NCI-H524 treated with DMSO at 0.1 percent for 48 hours (cell line): ENCODE measurements around the gene MRPL43.

Source experiments
- DNase-seq: peaks from one replicate; lab custom pipeline; 2025; lab: John Stamatoyannopoulos, UW

MRPL43 gene

DNA sequence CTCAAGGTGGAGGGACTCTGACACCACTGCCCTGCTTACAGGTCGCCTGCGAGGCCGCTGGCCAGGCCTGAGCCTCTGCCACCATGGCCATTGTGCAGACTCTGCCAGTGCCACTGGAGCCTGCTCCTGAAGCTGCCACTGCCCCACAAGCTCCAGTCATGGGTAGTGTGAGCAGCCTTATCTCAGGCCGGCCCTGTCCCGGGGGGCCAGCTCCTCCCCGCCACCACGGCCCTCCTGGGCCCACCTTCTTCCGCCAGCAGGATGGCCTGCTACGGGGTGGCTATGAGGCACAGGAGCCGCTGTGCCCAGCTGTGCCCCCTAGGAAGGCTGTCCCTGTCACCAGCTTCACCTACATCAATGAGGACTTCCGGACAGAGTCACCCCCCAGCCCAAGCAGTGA, 15.2 kb upstream of the MRPL43 start:
- DNase-seq = no peak

DNA sequence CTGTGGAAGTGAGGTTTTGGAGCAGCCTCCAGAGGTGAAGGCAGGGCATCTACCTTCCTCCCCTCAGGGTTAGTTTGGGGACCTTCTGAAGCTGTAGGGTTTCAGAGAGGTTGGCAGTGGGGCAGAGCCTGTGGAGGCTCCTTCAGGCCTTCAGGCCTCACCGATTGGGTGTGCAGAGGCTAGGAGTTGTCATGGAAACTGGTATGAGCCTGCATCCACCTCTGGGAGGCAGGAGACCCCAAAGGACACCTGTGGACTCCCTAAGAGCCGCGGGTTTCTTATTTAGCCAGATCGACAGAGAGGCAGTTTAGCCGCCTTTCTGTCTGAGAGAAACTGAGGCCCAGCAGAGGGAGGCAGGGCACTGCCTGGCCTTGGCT, 14.3 kb upstream of the MRPL43 start:
- no peak for DNase-seq

GRCh38 chr10:101000915-101001658, 13.8 kb upstream of the MRPL43 start:
- DNase-seq = no peak

DNA sequence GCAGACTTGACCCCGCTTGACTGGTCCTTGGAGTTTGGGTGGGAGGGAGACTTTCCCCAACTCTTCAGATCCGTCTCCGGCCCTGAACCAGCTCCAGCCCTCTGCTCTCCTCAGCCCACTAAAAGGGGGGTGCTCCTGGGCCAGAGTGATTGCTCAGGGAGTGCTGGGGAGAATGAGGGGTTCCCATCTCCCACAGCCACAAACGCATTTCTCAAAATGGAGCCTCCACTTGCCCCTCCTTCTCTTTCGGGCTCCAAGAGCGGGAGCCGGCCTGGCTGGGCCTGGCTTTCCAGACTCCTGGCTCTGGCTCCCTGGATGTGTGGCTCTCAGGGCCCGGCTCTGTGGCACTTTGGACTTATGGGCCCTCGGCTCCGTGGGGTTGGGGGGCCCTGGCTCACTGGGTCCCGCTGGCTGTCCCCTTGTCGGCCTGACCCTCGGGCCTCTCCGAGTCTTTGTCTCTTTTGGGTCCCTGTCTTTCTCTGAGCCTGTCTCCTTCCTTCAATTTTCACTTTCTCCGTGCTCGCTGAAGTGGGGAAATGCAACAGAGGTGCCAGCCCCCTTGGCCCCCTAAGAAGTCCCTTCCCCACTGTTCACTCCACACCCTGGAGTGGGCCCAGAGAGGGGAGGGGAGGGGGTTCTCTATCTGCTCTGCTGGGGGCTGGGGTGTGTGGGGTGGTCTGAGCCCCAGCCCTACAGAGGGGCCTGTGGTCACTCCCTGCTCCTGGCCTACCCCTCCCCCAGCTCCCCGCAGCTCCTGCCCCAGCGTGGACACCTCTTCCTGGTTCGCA, 13.0 kb upstream of the MRPL43 start:
- no peak for DNase-seq

DNA sequence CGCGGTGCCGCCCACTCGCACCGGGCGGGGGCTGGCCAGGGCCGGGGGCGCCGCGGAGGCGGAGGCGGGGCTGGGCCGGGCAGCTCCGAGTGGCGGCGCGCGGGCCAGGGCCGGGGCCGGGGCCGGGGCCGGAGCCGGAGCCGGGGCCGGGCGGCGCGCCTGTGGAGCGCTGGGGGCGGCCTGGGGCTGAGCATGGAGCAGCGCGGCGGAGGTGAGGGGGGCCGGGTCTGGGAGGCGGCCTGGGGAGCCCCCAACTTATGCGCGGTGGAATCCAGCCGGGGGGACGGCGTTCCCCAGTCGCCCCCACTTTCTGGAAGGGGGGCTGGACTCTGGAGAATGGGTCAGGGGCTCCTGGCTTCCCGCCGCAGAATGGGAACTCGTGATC, 12.4 kb upstream of the MRPL43 start, which contains the start of gene LZTS2:
TSS of gene LZTS2 (plus strand) at position 67 of the 385 bp plus-strand sequence. CDS start 2,731 bp downstream, outside the sequence.
- no peak for DNase-seq

DNA sequence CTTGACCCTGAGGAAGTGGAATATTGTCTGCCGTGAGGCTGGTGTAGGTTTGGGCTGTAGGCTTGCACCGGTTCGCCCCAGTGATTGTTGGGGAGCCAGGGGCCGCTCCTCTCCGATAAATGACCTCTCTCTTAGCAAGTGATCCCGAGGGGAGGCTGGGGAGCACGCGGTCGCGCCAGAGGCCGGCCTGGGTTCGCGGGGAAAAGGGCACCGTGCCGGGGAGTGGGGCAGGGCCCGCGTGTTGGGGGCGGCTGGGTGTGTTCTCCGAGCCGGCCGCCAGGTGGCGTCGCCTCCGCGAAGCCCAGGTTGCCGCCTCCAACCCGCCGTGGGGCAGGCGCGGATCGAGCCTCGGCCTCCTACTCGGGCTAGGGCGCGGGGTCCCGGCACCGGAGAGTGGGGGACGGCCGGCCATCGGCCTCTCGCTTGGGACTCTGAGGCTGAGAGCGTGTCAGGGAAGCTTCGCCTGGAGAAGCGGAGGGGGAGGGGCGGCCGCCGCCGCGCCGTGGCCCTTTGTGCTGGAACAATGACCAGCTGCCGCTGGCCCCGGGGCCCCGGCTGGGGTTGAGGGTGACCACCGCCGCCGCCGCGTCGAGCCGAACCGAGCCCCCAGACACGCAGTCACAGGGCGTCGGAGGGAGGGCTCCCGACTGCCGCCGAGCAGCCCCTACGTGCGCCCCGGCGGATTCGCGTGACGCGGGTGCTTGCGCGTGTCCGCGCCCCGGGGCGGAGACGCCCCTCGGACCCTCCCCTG, 11.9 kb upstream of the MRPL43 start:
- no peak for DNase-seq

DNA sequence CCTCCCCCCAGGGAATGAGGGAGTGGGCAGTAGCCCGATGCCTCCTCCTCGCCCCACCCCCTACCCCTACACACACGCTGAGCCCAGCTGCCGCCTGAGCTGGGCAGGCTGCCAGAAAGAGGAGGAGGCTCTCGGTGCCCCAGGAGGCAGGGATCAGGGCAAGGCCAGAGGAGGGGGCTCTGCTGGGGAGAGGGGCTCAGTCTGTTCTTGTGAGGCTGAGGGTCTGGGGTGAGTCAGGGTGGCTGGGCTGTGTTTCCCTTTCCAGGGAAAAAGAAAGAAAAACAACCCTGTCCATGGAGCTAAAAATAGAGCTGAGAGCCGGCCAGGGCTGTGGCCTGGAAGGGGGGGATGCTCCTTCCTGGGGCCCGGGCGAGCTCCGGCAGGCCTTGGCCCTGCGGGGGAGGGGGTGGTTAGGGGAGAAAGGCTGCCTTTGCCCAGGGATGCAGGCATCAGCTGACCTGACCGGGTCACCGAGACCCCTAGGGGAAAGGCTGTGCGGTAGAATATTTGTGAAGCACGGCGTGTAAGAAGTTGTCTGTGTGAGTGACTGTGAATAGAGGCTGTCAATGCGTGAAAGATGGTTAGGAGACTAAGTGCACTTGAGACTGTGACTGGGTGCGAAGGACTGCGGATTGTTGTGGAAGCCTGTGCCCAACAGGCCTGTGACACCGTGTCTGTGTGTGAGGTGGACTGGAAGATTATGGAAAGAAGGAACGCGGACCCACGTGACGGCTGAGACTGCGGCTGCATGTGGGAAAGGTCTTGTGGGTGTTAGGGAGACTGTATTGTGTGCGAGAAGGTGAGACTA, 11.1 kb upstream of the MRPL43 start:
- DNase-seq = no peak

- no peak for DNase-seq
Observed at GRCh38 chr10:100997360-100998182, 10.3 kb upstream of the MRPL43 start.

GRCh38 chr10:100996678-100997359, 9.5 kb upstream of the MRPL43 start:
- DNase-seq = no peak

- no peak for DNase-seq
Observed at GRCh38 chr10:100995181-100995580, 7.9 kb upstream of the MRPL43 start.

DNA sequence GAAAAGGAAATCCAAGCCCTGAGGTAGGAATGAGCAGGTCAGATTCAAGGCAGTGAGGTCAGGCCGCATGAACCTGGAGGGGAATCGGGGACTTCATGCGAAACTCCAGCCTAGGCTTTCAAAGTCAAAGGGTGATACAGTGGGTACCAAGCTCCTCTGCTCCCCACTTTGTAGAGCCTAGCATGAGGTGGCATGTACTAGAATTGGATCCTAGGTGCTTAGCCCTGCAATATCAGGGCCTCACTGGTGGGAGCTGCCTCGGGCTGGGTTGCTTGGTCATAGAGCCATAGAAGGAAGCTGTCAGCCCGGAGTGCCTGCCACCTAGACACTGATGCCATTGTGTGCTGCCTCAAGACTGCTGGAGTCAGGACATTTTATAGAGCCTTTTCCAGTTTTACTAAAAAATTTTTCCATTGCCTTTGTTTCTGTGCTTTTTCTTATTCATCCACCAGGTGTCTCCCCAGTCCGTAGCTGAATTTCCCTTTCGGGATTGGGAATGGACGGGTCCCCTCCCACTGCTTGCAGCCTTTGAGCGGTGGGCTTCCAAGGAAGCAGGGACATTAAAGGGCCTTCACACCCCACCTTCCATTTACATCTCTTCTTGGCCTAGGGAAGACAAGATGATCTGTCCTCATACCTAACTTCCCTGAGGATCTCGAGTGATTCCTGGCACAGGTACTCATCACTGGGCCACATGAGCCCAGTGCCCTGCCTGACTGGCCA, 6.8 kb upstream of the MRPL43 start:
- DNase-seq = no peak

- no peak for DNase-seq
Observed at GRCh38 chr10:100989088-100989487, 1.8 kb upstream of the MRPL43 start.

GRCh38 chr10:100988166-100988565, 869 bp upstream of the MRPL43 start:
- DNase-seq = no peak

DNA sequence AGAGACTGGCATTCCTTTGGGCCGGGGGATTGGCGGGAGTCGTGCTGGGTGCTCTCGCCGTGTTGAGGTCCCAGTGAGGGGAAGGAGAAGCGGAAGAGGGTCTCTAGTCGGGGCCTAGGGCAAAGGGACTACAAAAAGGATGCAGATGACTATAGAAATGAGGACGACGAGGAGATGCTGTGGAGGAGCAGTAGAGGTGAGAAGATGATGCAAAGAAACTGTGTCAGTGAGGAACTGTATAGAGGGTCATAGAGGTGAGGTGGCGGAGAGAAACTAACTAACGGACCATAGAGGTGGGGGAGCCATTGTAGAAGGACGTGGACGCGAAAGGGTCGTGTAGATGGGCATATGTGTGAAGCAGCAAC, 370 bp upstream of the MRPL43 start:
- no peak for DNase-seq

DNA sequence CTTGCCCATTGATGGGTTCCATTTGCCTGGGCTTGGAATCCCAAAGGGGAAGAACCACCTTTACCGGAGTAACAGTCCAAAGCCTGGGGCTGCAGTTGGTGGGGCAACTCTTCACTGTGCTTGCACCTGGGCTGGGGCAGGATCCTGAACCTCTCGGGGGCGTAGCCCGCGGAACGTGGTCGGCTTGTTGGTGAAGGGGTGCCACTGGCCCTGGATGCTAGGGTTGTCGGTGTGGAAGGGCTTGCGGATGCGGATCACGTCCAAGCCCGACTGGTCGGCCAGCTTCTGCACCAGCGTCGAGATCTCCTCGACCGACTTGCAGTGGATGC, 710 bp downstream of the MRPL43 start:
- no peak for DNase-seq

- DNase-seq = no peak
Observed at GRCh38 chr10:100985336-100985735, 2.0 kb downstream of the MRPL43 start.

GRCh38 chr10:100984672-100985177, 2.6 kb downstream of the MRPL43 start:
- DNase-seq = no peak

GRCh38 chr10:100983868-100984671, 3.2 kb downstream of the MRPL43 start:
- no peak for DNase-seq
